ENCODE data around the gene ADAMTSL3.

- TF ChIP-seq CTCF (IDR thresholded peaks at IDR 0.05) (no peak), POLR2AphosphoS5 (IDR thresholded peaks at IDR 0.05) (no peak), POLR2A (IDR thresholded peaks at IDR 0.05) (no peak), EP300 (IDR thresholded peaks at IDR 0.05; ENCODE audit: low read depth) (no peak)
Observed at GRCh38 chr15:83709811-83710210, 55.9 kb downstream of the ADAMTSL3 start.

Data from transverse colon (tissue), 4 donors.